Suprapubic skin (tissue), 4 donors: Measurements from ENCODE around the gene ZDHHC19.

Experiments used
- EP300 ChIP-seq: sonication (generic); formaldehyde crosslinking; IDR thresholded peaks from one replicate; pipeline ENCODE4 v1.6.1; 2017; ENCODE audit warnings: antibody characterized with exemption
- POLR2AphosphoS5 ChIP-seq, 3 donors: sonication (generic); formaldehyde crosslinking; IDR thresholded peaks; one replicate each; pipeline ENCODE4 v1.6.1; 2017; ENCODE audit warnings: antibody characterized with exemption in 3 of 3
- TF ChIP-seq, protein P1 (sequence below), 2 donors: fragments of 200-600 bp in 1 of 2; fragments of 450-650 bp in 1 of 2; sonication (generic) in 1 of 2; IDR thresholded peaks; one replicate each; pipeline ENCODE4 v1.5.1; 2016 to 2019; ENCODE audit warnings: antibody characterized with exemption in 2 of 2, mild to moderate bottlenecking in 1 of 2, moderate library complexity in 1 of 2

DNA sequence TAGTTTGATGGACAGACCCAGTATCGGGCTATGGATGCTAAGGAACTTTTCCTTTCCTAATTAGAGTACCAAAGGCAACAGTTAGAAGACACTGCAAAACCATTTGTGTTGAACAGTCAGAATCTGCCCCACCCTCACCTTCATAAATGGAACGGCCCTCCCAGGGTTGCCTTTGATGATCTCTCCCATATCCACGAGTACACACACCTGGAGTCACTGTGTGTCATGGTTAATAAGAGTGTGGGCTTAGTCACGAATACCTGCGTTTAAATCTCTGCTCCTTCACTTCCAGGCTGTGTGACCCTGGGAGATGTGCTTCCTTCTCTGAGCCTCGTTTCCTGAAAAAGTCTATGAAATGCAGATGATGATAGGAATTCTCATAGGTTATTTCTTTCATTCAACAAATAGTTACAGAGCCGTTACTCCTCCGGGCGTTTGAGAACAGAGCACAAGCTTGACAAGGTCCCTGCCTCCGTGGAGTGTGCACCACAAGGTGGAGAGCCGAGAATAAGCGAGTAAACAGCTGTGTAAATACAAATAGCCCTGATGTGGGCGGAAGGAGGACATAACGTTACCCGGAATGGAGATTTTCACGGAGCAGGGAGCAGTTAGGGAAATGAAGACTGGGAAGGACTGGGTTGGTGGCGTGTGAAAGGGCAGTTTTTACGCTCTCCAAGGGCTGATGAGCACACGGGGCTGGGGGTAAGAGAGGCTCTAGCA, 11.8 kb upstream of the ZDHHC19 start:
- TF ChIP-seq, protein P1, sequence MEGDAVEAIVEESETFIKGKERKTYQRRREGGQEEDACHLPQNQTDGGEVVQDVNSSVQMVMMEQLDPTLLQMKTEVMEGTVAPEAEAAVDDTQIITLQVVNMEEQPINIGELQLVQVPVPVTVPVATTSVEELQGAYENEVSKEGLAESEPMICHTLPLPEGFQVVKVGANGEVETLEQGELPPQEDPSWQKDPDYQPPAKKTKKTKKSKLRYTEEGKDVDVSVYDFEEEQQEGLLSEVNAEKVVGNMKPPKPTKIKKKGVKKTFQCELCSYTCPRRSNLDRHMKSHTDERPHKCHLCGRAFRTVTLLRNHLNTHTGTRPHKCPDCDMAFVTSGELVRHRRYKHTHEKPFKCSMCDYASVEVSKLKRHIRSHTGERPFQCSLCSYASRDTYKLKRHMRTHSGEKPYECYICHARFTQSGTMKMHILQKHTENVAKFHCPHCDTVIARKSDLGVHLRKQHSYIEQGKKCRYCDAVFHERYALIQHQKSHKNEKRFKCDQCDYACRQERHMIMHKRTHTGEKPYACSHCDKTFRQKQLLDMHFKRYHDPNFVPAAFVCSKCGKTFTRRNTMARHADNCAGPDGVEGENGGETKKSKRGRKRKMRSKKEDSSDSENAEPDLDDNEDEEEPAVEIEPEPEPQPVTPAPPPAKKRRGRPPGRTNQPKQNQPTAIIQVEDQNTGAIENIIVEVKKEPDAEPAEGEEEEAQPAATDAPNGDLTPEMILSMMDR (IDR thresholded peaks at IDR 0.05) = no peak
- TF ChIP-seq EP300 (no peak), POLR2AphosphoS5 (IDR thresholded peaks at IDR 0.05) (no peak)
